NCI-H2196 (cell line): Measurements from ENCODE around the gene FNDC11.
"Not testable (repeated sequence)": the region's sequence is repeated elsewhere in the genome, so short reads cannot be mapped to it uniquely, and the experiment has no call there.

Experiments used
- DNase-seq: peaks from one replicate; lab custom pipeline; 2025; ENCODE audit not compliant: unreplicated experiment; lab: John Stamatoyannopoulos, UW

The FNDC11 gene, protein sequence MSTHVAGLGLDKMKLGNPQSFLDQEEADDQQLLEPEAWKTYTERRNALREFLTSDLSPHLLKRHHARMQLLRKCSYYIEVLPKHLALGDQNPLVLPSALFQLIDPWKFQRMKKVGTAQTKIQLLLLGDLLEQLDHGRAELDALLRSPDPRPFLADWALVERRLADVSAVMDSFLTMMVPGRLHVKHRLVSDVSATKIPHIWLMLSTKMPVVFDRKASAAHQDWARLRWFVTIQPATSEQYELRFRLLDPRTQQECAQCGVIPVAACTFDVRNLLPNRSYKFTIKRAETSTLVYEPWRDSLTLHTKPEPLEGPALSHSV

DNA sequence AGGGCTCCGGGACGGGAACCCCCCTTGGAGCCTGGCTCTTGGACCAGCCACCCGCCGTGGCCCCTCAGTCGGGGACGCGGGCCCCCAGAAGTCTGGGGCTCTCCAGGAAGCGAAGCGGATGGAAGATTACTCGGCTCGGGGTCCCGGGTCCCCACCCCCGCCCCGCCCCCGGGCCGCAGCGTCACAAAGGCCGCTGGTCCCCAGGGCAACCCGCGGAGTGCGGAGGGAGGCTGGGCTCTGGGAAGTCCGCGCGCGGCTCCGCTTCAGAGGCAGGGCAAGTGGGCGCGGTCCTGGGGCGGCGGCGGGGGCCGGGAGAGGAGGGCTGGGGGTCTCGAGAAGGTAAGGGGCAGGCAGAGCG, at the start of gene FNDC11:
FNDC11 (plus strand) TSS at position 227 of the 358 bp plus-strand sequence. CDS start 1,505 bp downstream, outside the sequence.
- peak; percentile 35 for DNase-seq

DNA sequence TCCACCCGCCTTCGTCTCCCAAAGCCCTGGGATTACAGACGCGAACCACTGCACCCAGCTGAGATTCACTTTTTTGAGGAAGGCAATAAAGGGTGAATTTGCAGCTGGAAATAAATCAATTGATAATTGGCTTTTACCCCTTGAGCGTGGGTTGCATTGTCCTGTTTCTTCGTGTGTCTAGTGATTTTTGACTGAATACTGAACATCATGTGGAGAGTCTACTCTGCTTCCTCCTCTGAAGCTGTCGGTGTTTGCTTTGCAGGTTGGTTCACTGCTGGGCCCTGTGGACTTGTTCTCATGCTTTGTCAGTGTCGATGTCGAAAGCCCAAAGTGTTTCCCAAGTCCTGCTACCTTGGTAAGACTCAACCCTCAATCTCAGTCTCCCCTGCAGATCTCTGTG, 49.3 kb upstream of the FNDC11 start:
- DNase-seq: no peak

DNA sequence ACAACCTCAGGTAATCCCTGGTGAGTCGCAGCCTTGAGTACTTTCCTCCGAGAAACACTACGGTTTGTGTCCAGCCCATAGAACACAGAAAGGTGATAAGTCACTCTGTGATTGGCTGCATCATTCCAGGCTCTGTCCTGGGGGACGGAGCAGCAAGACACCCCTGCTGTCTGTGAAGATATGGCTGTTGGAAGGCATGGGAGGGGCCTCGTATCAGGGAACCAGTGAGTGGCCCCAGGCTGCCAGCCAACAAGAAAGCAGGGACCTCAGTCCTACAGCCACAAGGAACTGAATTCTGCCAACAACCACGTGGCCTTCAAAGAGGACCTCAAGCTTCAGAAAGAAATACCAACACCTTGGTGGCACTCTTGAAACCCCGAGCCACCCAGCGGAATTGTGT, 48.7 kb upstream of the FNDC11 start:
- no peak for DNase-seq

DNA sequence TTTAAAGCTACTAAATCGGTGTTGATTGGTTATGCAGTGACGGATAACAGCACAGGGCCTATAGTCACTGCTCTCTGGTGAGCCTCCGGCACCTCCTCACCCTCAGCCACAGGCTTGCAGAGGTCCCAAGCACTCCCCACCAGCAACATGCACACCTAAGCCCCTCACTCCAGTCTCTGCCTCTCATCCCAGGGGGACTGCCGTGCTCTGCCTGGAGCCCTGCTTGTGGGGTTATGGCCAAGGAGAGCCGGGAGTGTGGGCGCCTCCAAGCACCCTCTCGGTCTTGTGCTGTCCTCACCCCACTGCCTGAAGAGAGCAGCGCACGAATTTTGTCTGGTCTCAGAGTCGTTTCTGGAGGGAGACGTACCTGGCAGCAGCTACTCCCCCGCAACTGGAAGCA, 48.2 kb upstream of the FNDC11 start:
- DNase-seq: no peak

DNA sequence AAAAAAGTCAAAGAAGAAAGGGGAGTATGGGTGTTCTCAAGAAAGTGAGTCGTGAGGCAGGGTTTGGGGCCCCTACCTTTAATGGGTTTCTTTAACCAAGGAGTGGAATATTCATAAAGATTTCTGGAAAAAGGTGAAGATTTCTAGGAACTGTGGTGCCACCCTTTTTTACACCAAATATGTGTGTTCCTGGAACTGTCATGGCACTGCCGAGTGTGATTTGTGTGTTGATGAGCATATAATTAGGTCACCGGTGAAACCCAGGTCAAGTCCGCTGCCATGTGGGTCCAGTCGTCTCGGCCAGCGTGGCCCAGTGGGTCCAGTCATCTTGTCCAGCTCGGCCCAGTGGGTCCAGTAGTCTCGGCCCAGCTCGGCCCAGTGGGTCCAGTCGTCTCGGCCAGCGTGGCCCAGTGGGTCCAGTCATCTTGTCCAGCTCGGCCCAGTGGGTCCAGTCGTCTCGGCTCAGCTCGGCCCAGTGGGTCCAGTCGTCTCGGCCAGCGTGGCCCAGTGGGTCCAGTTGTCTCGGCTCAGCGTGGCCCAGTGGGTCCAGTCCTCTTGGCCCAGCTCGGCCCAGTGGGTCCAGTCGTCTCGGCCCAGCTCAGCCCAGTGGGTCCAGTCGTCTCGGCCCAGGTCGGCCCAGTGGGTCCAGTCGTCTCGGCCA, 46.7 kb upstream of the FNDC11 start:
- DNase-seq: no peak

DNA sequence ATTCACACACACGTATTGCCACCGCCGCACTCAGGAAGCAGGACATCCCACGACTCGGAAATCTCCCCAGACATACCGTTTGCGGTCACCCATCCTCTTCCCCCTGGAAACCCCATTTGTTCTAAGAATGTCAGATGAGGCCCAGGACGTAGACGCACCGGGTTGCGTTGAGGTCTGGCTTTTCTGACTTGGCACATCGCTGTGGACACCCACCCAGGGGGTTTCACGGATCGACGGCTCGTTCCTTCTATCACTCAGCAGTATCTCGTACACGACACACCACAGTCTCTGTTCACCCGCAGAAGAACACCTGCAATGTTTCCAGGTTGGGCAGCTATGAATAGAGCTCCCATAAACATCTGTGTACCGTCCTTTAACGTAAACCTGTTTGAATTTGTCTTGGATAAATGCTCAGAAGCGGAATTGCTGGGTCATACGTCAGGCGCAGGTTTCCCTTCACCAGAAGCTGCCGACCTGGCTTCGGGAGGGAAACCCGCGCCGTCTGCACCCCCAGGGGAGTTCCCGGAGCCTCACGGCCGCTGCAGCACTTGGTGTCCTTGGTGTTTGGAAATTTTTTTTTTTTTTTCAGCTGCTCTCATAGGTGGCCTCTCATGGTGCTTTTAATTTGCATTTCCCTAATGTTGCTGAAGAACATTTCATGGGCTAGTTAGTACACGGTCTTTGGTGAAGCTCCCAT, 45.7 kb upstream of the FNDC11 start:
- DNase-seq: no peak

DNA sequence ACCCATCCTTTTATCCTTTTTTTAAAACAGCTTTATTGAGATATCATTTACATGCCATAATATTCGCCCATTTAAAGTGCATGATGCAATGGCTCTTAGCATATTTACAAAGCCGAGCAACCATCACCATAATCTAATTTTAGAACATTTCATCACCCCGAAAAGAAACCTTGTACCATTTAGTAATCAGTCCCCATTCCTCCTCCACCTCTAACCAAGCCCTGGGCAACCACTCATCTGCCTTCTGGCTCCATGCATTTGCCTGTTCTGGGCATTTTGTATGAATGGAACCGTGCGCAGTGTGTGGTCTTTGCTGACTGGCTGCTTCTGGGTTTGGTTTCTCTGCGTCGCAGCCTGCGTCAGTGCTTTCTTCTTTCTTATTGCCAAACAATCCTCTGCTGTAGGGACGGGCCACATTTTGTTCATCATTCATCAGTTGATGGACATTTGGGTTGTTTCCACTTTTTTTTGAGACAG, 44.8 kb upstream of the FNDC11 start:
- DNase-seq: no peak

DNA sequence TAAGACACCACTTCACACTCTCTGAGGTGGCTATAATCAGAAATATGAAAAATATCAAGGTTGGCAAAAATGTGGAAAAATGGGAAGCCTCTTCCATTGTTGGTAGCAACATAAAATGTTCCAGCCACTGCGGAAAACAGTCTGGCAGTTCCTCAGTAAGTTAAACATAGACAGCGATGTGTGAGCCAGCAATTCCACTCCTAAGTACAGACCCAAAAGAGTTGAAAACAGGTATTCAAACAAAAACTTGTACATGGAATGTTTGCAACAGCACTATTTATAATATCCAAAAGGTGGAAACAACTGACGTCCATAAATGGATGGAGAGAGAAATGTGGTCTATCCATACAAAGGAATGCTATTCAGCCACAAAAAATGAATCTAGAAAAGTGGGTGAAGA, 40.8 kb upstream of the FNDC11 start:
- no peak for DNase-seq

DNA sequence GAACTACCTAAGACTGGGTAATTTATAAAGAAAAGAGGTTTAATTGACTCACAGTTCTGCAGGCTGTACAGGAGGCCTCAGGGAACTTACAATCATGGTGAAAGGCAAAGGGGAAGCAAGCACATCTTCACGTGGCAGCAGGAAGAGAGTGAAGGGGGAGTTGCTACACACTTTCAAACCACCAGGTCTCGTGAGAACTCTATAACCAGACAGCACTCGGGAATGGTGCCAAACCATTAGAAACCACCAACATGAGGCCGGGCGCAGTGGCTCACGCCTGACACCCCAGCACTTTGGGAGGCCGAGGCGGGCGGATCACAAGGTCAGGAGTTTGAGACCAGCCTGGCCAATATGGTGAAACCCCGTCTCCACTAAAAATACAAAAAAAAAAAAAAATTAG, 39.4 kb upstream of the FNDC11 start:
- not testable (repeated sequence) for DNase-seq

DNA sequence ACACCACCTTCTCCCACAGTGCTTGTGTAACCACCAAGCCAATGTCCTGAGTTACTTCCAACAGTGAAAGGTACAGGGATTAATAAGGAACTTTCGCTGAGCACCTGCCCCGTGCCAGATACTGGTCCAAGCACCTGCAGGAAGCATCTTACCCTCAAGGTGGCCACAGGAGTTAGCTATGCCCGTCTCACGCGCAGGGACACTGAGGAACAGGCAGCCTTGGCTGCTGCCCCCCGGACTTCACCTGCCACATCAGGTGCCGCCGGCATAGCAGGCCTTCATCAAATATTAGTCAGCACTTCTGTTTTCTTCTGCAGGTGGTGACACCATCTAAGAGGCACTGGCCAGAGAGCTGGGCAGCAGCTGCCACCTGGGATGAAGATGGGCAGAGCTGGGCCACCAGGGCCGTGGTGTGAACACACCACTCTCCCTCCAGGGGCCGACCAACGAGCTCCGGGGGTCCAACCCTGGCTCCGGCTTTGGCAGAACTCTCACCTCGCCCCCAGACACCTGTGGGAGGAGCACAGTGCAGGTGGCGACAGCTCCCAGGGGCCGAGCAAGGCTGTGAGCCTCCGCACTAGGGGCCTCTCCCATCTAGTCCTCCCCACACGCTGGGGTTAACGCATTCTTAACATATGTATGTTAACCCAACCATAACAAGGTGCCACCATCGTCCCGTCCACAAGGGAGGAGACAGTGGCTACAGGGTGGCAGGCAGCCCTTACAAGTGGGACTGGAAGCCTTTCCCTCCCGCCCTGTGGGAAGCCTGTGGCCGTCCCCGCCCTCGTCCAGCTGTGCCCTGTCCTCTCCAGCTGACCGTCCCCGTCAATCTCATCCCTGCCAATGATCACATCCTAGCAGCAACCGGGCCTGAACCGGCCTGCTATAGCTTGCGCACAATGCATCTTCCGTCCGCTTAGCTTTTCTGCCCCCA, 36.3 kb upstream of the FNDC11 start:
- DNase-seq: no peak

DNA sequence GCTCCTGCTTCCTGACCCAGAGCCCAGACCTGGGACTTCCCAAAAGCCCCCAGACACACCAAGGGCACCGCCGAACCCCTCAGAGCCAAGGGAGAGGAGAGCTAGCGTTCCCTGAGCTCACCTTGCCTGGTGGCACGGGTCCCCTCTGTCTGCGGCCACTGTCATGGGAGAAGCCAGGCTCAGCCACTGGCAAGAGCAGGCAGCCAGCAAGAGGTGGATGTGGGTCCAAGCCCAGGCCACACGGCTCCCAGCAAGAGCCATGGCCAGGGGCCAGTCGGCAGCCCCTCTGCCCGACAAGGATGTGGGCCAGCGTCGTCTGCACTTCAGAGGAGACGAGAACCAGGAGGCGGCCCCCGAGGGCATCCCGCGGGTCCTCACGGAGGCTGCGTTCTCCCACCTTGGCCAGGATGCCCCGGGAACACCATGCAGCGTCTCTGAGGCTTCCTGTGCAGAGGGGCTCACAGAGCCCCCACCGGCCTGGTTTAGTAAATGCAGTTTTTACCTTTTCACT, 35.6 kb upstream of the FNDC11 start:
- no peak for DNase-seq

DNA sequence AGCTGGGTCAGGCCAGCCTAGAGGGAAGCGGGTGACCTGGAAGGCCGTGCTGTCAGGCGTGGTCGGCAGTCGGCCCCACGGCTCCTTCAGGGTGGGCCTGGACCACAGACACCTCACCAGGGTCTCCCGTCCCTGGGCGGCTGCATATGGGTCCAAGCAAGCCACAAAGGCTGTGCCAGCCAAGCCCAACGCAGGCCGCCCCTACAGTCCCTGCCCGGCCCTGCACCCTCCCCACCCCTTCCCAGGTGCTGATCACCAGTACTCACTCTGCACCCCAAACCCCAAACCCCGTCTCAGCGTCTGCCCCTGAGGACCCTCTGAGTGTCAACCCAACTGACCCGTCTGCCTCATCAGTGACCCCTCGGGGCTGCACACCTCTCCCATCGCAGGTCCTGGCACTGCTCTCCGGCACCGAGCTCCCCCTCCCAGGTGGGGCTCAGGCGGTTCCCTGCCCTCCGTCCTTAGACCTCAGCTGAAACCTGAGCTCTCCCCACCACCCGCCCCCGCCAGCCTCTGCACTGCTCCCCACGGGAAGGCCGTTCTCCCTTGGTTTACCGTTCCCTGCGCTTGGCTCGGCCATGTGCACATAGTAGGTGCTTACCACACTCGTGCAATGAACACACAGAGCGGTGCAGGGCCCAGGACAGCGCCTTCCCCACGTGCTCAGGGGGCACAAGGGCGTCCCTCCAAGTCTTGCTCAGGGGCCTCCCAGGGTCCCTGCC, 34.9 kb upstream of the FNDC11 start:
- no peak for DNase-seq

DNA sequence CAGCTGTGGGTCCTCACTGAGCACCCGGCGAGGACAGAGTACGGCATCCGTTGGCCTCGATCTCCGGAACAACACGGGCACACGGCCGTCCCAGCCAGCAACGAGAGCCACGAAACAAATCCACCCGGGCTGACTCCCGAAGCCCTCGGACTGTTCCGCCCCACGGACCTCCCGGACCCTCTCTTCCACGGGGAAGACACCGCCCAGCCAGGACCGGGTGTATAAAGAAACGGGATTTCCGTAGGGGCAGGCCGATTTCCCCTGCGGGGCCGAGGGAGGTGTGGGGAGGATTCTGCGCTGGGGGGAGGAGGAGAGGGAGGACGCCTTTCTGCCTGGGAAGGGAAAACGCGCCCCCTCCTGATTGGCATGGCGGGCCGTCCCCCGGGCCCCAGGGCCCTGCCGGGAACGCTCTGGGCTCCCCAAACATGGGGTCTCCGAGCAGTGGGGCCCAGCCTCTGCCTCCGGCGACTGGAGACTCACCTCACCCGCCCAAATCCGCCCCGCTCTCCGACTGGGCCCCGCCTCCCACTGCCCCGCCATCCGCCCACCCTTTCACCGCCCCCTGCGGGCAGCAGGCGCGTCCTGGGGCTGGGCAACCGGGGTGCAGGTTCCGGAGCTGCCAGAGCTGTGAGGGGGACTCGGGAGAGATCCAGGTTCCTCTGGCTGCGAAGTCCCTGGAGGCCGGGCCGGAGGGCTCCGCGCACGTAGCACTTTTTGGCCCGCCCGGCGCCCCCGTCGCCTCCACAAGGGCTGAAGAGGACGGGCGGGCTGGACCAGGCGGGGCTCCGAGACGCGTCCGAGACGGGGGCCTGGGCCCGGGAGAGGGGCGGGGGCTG, 34.1 kb upstream of the FNDC11 start:
- DNase-seq: peak; percentile 61

DNA sequence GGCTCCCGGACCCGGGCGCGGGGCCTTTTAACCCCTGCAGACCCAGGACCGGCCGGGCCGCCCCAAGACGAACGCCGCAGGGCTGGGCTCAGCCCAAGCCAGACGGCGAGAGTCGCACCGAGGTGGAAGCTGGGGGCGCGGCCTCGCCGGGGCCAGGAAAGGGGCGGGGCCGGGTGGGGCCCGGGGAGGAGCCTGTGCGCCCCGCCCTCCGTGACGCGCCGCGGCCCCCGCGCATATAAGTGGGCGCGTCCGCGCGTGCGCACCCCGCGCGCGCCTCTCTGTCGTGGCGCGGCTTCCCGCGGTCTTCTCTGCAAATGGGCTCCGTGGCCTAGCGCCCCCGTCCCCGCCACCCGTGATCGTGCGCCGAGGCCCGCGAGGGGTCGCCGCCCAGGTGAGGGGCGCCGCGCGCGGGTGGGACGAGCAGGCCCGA, 33.4 kb upstream of the FNDC11 start, which contains the start of gene PPDPF:
PPDPF (plus strand) TSS at position 262 of the 430 bp plus-strand sequence. CDS start 544 bp downstream, outside the sequence.
- DNase-seq: peak; percentile 81

DNA sequence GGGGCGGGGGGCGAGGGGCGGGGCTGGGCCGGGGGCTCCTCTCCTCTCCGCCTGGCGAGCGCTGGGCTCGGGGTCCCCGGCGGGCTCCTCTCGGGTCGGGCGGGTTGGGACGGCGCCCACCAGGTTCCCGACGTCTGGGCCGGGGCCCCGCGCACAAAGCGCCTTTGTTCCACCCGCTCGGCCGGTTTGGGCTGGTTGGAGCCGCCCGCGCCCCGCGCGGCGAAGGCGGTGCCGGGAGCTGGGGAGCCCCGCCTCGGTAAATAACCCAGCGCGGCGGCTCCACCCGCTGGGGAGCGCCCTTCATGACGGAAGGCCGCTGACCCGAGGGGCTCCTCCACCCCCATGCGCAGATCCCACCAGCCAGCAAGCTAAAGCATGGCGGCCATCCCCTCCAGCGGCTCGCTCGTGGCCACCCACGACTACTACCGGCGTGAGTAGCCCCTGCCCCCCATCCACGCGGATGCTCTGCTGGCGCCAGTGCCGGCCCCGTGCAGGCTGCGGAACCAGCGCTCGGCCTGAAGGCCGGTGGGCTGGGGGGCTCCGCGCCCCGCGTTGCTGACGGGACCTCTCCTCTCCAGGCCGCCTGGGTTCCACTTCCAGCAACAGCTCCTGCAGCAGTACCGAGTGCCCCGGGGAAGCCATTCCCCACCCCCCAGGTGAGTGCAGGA, 32.9 kb upstream of the FNDC11 start:
- DNase-seq: peak; percentile 77

DNA sequence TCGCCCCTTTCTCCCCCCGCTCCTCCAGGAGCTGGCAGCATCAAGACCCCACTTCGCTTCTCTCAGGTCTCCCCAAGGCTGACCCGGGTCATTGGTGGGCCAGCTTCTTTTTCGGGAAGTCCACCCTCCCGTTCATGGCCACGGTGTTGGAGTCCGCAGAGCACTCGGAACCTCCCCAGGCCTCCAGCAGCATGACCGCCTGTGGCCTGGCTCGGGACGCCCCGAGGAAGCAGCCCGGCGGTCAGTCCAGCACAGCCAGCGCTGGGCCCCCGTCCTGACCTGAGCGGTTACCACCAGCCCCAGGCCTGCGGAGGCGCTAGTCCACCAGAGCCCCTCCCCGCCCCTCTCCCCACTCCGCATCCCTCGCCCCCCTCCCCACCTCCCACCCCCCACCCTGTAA, 32.4 kb upstream of the FNDC11 start:
- no peak for DNase-seq

DNA sequence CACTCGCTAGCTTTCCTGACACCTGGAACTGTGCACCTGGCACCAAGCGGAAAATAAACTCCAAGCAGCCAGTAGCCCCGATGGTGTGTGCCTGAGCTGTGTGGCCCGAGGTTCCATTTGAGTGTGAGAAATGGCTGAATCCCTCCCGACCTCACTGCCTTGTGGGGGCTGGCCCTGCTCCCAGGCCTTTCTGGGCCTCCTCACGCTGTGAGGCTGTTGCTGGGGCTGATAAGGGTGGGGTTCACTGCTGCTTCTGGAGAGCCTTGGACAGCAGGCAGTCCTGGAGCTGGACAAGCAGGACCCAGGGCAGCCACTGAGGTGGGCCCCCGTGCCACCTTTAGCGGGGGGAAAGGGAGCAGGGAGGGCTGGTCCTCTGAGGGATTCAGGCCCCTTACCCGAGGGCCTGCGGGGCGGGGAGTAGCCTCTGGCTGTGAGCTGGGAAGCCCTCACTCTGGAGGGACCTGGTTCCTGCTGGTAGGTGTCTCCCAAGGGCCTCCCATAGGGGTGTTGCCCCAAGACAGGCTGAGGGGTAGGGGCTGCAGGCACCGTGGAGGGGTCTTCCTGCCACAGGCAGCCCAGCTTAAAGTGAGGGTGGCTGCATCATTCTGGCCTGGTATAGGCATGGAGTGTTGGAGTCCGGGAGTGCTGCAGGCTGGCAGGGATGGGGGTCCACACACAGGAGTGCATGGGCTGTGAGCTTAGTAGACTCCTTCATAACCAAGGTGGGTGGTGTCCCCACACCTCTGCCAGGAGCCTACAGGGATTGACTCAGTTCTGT, 31.7 kb upstream of the FNDC11 start:
- DNase-seq: no peak
